Panc1 (cell line): ENCODE results near the gene INPP5K. TPM values are rescaled to one million over a fixed set of nuclear protein-coding genes. Genes with fewer than 3 reads are reported as not detected.

Source experiments
- ATAC-seq: fragments of 200-7000 bp; cut with Tn5 transposase; 2 replicates; pipeline ENCODE4 v1.9.1; 2020; ENCODE audit warnings: mild to moderate bottlenecking, moderate library complexity
- BruUV-seq: library from RNA; stranded (reverse); fragments of 400-500 nt; replicated peaks from 2 replicates; lab custom pipeline; 2021; lab: Mats Ljungman, UMichigan
- CTCF ChIA-PET: fragments of 300-600 bp; sonication (Branson Sonifier 250); formaldehyde crosslinking; loops from one replicate; lab custom pipeline; 2022; ENCODE audit warnings: antibody characterized with exemption; lab: Charles Lee
- POLR2A ChIA-PET: fragments of 300-600 bp; sonication (Branson Sonifier 250); formaldehyde crosslinking; loops from one replicate; lab custom pipeline; 2022; ENCODE audit warnings: antibody characterized with exemption; lab: Charles Lee
- DNase-seq: peaks from one replicate; pipeline ENCODE4 v3.0.0-alpha.2; 2010; ENCODE audit warnings: low read depth, low spot score
- H3K27ac ChIP-seq: 2 replicates; pipeline ENCODE4 v1.5.1; 2011; ENCODE audit warnings: mild to moderate bottlenecking, low read length, inconsistent platforms
- H3K27me3 ChIP-seq: fragments of 200-500 bp; sonication (Bioruptor generic); 2 replicates; pipeline ENCODE4 v1.6.0; 2014; ENCODE audit warnings: low read length, inconsistent platforms; ENCODE audit not compliant: control insufficient read depth, insufficient read depth
- H3K36me3 ChIP-seq: fragments of 200-500 bp; sonication (Bioruptor generic); 2 replicates; pipeline ENCODE4 v1.5.1; 2014; ENCODE audit warnings: inconsistent platforms, mild to moderate bottlenecking, low read length, moderate library complexity; ENCODE audit not compliant: control insufficient read depth, insufficient read depth
- H3K4me1 ChIP-seq: 2 replicates; pipeline ENCODE4 v1.5.1; 2011; ENCODE audit warnings: inconsistent platforms, mild to moderate bottlenecking, low read length, moderate library complexity; ENCODE audit not compliant: control insufficient read depth, insufficient read depth
- H3K4me3 ChIP-seq, 2 experiments: 2 replicates each; pipeline ENCODE4 v1.5.1; 2011 to 2012; ENCODE audit warnings: low read depth in 2 of 2, low read length in 2 of 2, mild to moderate bottlenecking in 2 of 2, inconsistent platforms in 1 of 2, moderate library complexity in 1 of 2
- H3K9me3 ChIP-seq: fragments of 200-500 bp; sonication (Bioruptor generic); 2 replicates; pipeline ENCODE4 v1.5.1; 2014; ENCODE audit warnings: low read depth, mild to moderate bottlenecking, inconsistent platforms, low read length, moderate library complexity; ENCODE audit not compliant: control insufficient read depth, insufficient read depth
- POLR2AphosphoS5 ChIP-seq: IDR thresholded peaks from 2 replicates; pipeline ENCODE4 v1.6.1; 2012; ENCODE audit warnings: mild to moderate bottlenecking, low read depth, low read length, moderate library complexity
- REST ChIP-seq, 2 experiments: IDR thresholded peaks; 2 replicates each; pipeline ENCODE4 v1.6.1; 2011 to 2012; ENCODE audit warnings: low read depth in 2 of 2, control low read depth in 1 of 2, low read length in 1 of 2, mild to moderate bottlenecking in 1 of 2, moderate library complexity in 1 of 2; ENCODE audit not compliant: insufficient read depth in 1 of 2
- SIN3A ChIP-seq: IDR thresholded peaks from 2 replicates; pipeline ENCODE4 v1.6.1; 2012; ENCODE audit warnings: low read depth, mild to moderate bottlenecking, low read length, moderate library complexity, borderline replicate concordance; ENCODE audit not compliant: insufficient read depth
- TCF7L2 ChIP-seq: IDR thresholded peaks from 2 replicates; pipeline ENCODE4 v1.6.1; 2011; ENCODE audit warnings: mild to moderate bottlenecking, low read depth, low read length, inconsistent platforms
- in situ Hi-C: cut with HindIII; loops from 2 replicates; pipeline ENCODE4 v1.10.0; 2016; ENCODE audit warnings: low sequenced_read_pairs, low pct_unique_long_range_greater_than_20kb
- intact Hi-C: fragments of 100-400 bp; cut with micrococcal nuclease; formaldehyde crosslinking; loops from one replicate; pipeline ENCODE4 v1.10.0; 2022; ENCODE audit not compliant: unreplicated experiment
- total RNA-seq: library from RNA; stranded (reverse); gene quantifications from one replicate; pipeline ENCODE4 v1.2.1, GENCODE V29; 2021; ENCODE audit not compliant: unreplicated experiment
- TF ChIP-seq, protein P1 (sequence below): fragments of 450-650 bp; IDR thresholded peaks from 2 replicates; pipeline ENCODE4 v1.5.1; 2017; ENCODE audit warnings: mild to moderate bottlenecking

The INPP5K gene
- total RNA-seq, 1 experiment from 2014 or later = 21.3 TPM

DNA sequence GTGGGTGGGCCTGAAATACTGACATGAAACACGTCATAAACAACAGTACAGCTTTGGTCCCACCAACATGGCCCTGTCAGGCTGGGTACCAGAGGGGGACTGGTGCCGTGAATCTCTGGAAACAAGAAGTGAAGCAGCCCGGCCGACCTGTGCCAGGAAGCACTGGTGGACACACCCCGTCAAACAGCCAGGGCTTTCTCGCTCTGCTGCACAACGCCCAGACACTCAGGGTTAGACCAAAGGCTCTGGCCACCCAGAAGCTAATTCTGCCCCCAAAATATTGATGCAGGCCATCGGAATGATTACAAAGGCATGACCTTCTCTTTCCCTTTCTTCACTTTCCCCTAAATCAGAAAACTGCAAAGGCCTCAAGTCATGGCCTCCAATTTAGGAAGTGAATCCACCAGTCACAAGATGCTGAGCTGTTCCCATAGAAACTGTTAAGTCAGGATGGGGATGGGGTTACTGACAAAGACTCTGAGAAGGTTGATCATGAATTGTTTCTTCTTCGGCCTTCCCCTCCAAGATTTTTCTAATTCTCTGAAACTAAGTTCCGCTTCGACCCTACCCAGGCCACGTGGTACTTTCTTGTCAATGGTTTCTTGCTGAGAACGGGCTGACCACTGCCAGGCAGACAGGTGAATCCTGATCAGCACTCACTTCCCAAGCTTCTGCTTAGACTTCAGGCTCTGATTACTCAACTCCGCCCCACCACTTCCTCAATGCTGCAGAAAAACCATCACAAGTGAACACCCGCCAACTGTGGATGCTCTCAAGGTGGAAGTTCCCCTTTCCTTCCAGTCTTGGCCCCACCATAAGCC is 39.4 kb upstream of the INPP5K start:
- Histone ChIP-seq H3K4me1 (peaks cover 4% of the 10 kb centered on the region; the same call in 1 of the 2 replicates), H3K27ac (no peak overlapping the region), H3K4me3 (no peak overlapping the region), H3K36me3 (peaks cover 7% of the 10 kb centered on the region), H3K27me3 (no peaks in the 10 kb centered on the region), H3K9me3 (no peaks in the 10 kb centered on the region)
- intact Hi-C loops = no loop called here
- in situ Hi-C loops = no loop called here
- ATAC-seq (no peak), DNase-seq (no peak)
- no TSS peak for BruUV-seq
- POLR2A ChIA-PET = no interaction called here
- CTCF ChIA-PET = no interaction called here
- TF ChIP-seq REST (IDR thresholded peaks at IDR 0.05; ENCODE audit: insufficient read depth in 1 of 2, low read depth in 2 of 2, low read length in 1 of 2) (no peak), SIN3A (no peak), TCF7L2 (no peak), POLR2AphosphoS5 (no peak)
- TF ChIP-seq, protein P1, sequence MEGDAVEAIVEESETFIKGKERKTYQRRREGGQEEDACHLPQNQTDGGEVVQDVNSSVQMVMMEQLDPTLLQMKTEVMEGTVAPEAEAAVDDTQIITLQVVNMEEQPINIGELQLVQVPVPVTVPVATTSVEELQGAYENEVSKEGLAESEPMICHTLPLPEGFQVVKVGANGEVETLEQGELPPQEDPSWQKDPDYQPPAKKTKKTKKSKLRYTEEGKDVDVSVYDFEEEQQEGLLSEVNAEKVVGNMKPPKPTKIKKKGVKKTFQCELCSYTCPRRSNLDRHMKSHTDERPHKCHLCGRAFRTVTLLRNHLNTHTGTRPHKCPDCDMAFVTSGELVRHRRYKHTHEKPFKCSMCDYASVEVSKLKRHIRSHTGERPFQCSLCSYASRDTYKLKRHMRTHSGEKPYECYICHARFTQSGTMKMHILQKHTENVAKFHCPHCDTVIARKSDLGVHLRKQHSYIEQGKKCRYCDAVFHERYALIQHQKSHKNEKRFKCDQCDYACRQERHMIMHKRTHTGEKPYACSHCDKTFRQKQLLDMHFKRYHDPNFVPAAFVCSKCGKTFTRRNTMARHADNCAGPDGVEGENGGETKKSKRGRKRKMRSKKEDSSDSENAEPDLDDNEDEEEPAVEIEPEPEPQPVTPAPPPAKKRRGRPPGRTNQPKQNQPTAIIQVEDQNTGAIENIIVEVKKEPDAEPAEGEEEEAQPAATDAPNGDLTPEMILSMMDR = no peak

GRCh38 chr17:1554751-1555540 is 38.5 kb upstream of the INPP5K start:
- H3K4me3 ChIP-seq = no peak overlapping the region
- no TSS peak for BruUV-seq
- in situ Hi-C loops = no loop called here
- DNase-seq (no peak), ATAC-seq (no peak)
- intact Hi-C loops = no loop called here
- ChIA-PET POLR2A (interaction anchor here (0.6 kb wide), 1 partner anchor 33 kb away, joined by 16 read pairs; no protein-coding TSS in a partner anchor), CTCF (no interaction called here)
- TF ChIP-seq SIN3A (no peak), TCF7L2 (no peak), POLR2AphosphoS5 (no peak), REST (IDR thresholded peaks at IDR 0.05; ENCODE audit: insufficient read depth in 1 of 2, low read depth in 2 of 2, low read length in 1 of 2) (no peak)
- TF ChIP-seq, protein P1 = no peak
- no peak overlapping the region for H3K27ac ChIP-seq
- no peaks in the 10 kb centered on the region for H3K4me1 ChIP-seq
- no peaks in the 10 kb centered on the region for H3K27me3 ChIP-seq
- H3K36me3 ChIP-seq = peaks cover 7% of the 10 kb centered on the region
- H3K9me3 ChIP-seq = no peaks in the 10 kb centered on the region
